ENCODE measurements around the gene MED13. TPM values are rescaled to one million over a fixed set of nuclear protein-coding genes. Genes with fewer than 3 reads are reported as not detected.

The MED13 gene
- polyA plus RNA-seq, 2 of the 4 experiments (the other 2 are of a cell fraction), result 14.1 to 64.1 TPM

DNA sequence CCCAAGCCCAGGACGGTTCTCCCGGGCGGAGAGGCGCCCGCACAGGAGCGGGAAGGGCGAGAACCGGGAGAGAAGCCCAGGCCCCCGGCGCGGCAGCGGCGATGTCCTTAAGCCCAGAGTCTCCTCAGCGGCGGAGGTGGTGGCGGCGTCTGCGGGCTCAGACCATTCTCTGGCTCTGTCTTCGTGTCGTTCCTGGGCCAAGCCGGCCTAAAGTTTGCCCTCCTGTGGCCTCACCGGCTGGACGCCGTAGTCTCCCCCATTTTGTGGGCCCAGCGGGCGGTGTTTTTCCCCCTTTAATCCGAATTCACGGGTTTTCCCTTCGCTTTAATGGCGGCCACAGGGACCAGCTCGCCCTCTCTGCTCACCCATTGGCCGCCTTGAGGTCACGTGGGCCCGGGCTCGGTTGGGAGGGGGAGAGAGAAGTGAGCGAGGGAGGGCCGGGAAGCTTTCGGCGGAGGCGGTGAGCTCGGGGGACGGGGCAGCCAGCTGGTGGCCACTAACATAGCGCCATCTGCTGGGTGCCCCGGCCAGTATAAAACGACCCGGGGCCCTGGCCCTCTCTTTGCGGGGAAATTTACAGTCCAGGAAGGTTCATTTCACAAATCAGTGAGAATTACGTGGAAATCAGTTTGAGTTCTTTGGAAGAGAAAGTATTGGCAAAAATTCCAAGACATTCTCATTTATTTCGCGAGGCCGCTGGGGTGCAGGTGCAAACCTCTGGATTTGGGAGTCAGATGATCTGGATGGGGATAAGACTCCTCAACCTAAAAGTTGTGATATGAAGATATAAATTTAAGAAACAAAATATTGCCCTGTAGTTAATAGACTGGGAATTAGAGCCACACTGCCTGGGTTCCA lies 762 bp upstream of the MED13 start (continued):
- TF ChIP-seq CTCF (IDR thresholded peaks at IDR 0.05), result peak; percentile 99
- peak; percentile 62; the same call in 1 of the 2 replicates for TF ChIP-seq MAZ (IDR thresholded peaks at IDR 0.05; ENCODE audit: borderline replicate concordance, low read depth, low read length)
- TF ChIP-seq FOXS1 (CRISPR knock-in tag; IDR thresholded peaks at IDR 0.05), result no peak
- TF ChIP-seq BCL3 (IDR thresholded peaks at IDR 0.05), result peak; percentile 81; the same call in 2 of the 3 replicates
- peak in 1 of 2 experiments; percentile 66; a peak in 3 of 5 replicates for TF ChIP-seq JUN (IDR thresholded peaks at IDR 0.05)
- TF ChIP-seq NPAS2 (CRISPR knock-in tag; IDR thresholded peaks at IDR 0.05; ENCODE audit: borderline replicate concordance), result no peak
- TF ChIP-seq HOXA7 (CRISPR knock-in tag; IDR thresholded peaks at IDR 0.05), result no peak
- TF ChIP-seq, protein P1, sequence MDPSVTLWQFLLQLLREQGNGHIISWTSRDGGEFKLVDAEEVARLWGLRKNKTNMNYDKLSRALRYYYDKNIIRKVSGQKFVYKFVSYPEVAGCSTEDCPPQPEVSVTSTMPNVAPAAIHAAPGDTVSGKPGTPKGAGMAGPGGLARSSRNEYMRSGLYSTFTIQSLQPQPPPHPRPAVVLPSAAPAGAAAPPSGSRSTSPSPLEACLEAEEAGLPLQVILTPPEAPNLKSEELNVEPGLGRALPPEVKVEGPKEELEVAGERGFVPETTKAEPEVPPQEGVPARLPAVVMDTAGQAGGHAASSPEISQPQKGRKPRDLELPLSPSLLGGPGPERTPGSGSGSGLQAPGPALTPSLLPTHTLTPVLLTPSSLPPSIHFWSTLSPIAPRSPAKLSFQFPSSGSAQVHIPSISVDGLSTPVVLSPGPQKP (IDR thresholded peaks at IDR 0.05; ENCODE audit: low read depth, low read length), result no peak
- no peak for TF ChIP-seq ZSCAN20 (CRISPR knock-in tag; IDR thresholded peaks at IDR 0.05)
- no peak for TF ChIP-seq RARB (CRISPR knock-in tag; IDR thresholded peaks at IDR 0.05)
- TF ChIP-seq CHD2 (IDR thresholded peaks at IDR 0.05; ENCODE audit: low read length, partially characterized antibody), result no peak

DNA sequence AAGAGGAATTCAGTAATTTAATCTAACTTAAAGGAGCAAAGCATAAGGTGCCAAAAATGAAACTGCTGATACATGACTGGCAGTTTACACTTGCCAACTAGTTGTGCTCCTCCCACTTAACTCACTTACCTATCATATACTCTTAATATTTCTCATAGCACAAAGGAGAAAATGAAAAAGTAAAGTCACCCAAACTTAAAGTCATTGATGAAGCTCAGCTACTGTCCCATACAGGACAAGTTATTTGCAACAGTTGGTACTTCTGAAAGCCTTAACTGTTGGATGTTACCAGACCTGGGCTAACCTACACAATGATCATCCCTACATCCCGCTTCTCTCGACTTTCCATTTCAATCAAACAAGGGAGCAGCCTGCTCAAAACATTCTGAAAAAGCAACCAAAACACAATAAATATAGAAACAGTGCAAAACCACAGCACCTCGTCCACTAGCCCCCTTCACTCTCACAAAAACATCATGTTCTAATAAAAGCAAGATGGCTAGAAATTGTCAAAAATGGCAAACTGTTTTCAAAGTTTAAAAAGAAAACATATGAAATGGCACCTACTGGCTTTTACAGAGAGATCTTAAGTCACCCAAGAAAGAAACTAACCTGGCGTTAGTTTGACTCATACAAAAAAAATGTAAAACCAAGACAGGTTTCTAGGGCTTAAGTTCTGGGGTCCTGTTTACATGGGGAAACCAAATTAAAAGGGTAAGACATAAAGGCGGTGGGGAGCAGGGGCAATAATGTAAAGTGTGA lies 868 bp downstream of the MED13 start:
- peak overlapping the region; percentile 97 for H3K27ac ChIP-seq
- 2% methylated on average over 5 of the region's 5 CpGs for WGBS (ENCODE audit: missing lambda C conversion rate)
- FAIRE-seq (peak; percentile 86), ATAC-seq (no peak), DNase-seq (ENCODE audit: low read depth in 1 of 2, low spot score in 1 of 2) (peak in 1 of 2 experiments; percentile 28)
- H3K9me3 ChIP-seq, result no peaks in the 10 kb centered on the region
- no peak for TF ChIP-seq RARB (CRISPR knock-in tag; IDR thresholded peaks at IDR 0.05)
- peak; percentile 47 for TF ChIP-seq MAFK (IDR thresholded peaks at IDR 0.05; ENCODE audit: partially characterized antibody)
- TF ChIP-seq JUN (IDR thresholded peaks at IDR 0.05), result no peak
- no peak for TF ChIP-seq EHF (CRISPR knock-in tag; IDR thresholded peaks at IDR 0.05)
- peaks cover 45% of the 10 kb centered on the region for H3K4me1 ChIP-seq
- ChIA-PET POLR2A (interaction anchor here (0.9 to 1.2 kb wide), 3 partner anchors 11 to 88 kb away, joined by 3 to 4 read pairs (median 4); no protein-coding TSS in a partner anchor), CTCF (interaction anchor here (0.6 to 3.7 kb wide), 6 partner anchors 10 to 115 kb away, joined by 4 to 65 read pairs (median 8); no protein-coding TSS in a partner anchor)
- H3K4me3 ChIP-seq, result peak overlapping the region; percentile 94
- peak overlapping the region; percentile 89 for H3K4me2 ChIP-seq

GRCh38 chr17:62062944-62063343 lies 2.1 kb downstream of the MED13 start:
- WGBS (ENCODE audit: missing lambda C conversion rate), result 61% methylated on average over 3 of the region's 3 CpGs

More at GRCh38 chr17:62062944-62063343, 2.1 kb downstream of the MED13 start:
- no peak overlapping the region for H3K27ac ChIP-seq
- ChIA-PET POLR2A (no interaction called here), CTCF (interaction anchor here (0.6 to 5.4 kb wide), 6 partner anchors 15 to 47 kb away, joined by 3 to 65 read pairs (median 8); no protein-coding TSS in a partner anchor)
- TF ChIP-seq MAZ (IDR thresholded peaks at IDR 0.05; ENCODE audit: borderline replicate concordance, low read depth, low read length) (no peak), CHD2 (IDR thresholded peaks at IDR 0.05; ENCODE audit: low read length, partially characterized antibody) (no peak), SMC3 (IDR thresholded peaks at IDR 0.05) (no peak)
- H3K4me1 ChIP-seq, result peaks cover 57% of the 10 kb centered on the region
- no peak for FAIRE-seq
- H3K9me3 ChIP-seq, result no peaks in the 10 kb centered on the region
- H3K4me3 ChIP-seq, result peak overlapping the region; percentile 94; the same call in 2 of the 3 replicates
- ATAC-seq, result no peak
- peak overlapping the region; percentile 89 for H3K4me2 ChIP-seq
- DNase-seq (ENCODE audit: low read depth in 1 of 2, low spot score in 1 of 2), result no peak

Measured in A549 (cell line).